GM18507 (cell line): ENCODE measurements around the gene TESK2.

Experiments used
- DNase-seq: peaks from one replicate; pipeline ENCODE4 v3.0.0; 2011; ENCODE audit warnings: low read depth; ENCODE audit not compliant: insufficient read length; ENCODE audit errors: extremely low spot score
- FAIRE-seq: peaks from 2 replicates; lab custom pipeline; 2011; peaks lifted over from hg19 to GRCh38; lab: Jason Lieb, UNC

Gene TESK2

DNA sequence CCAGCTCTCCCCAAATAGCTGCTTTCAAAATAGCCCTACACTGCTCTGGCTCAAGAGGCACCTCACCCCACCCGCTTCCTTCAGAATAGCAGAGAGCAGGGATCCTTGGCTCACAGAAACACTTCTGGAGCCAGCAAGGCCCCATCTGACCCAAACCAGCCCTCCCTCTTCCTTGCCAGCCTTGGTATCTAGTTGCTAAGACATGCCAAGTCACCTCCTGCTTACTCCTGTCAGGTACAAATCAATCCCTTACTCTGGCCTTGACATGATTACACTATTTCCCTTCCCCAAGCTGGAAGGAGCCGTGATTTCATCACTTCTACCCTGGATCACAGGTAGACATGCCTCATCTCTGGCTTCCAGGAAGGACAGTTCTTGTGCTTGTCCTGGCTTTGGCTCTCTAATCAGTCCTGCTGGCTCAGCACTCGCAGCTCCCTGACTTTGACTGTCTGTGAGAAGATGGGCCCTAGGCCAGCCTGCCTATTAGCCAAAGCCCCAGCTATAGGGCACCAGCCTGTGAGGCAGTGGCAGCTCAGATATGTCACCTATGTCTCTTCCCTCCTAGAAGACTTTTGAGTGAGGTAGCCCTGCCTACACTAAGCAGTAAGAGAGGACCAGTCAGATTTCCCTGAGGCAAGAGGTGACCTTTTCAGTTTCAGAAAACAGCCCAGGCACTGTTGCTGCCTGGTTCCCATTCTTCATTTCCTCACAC is 141.8 kb downstream of the TESK2 start:
- no peak for FAIRE-seq

DNA sequence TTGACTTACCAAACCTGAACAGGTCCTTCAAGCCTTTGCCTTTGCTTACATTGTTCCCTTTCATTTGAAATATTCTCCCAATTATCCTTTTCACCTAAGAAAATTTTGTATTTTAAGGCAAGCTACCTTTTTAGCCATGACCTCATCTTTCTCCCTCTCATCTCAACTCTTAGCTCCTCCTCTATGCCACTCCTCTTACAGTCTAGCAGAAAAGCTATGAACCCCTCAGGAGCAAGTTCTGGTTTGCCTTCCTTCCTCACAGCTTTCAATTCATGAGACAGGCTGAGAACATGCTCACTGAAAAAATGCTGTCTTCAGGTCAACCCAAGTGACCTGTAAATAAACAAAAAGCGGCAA is 142.4 kb downstream of the TESK2 start:
- no peak for FAIRE-seq
- DNase-seq = no peak

More for the DNA sequence above, 141.8 kb downstream of the TESK2 start:
- DNase-seq = no peak

DNA sequence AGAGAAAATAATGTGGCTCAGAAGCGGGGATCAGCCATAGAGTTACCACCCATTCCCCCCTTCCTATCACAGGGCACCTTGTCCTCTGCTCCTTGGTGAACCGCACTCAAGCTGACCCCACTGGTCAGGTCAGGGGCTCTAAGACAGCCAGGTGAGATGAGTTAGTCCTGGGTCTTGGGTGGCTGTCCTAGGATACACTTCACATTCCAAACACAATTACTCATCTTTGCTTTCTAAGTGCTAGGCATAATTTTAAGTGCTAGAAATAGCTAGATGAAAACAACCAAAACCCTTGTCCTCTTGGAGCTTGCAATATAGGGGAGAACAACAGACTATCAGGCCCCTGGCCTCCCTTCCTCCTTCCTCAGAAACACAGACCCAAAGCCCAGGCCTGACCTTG is 142.9 kb downstream of the TESK2 start:
- no peak for FAIRE-seq
- no peak for DNase-seq

DNA sequence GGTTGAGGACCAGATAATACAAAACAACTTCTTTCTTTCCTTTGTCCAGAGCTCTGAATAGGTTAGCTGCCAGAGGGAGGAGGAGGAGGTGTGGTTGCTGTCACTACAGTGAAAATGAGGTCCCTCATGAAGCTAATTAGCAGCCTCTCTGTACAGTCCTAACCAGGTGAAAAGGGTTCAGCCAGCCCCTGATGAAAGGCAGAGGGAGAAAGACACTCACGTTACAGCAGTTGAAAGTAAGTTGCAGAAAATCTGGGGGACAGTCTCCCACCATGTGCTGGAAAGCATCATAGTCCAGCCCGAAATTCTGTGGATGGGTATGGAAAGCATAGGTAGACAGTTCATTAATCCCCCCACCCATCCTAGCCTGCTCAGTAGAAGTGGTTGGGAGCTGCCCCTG is 144.5 kb downstream of the TESK2 start:
- DNase-seq (no peak), FAIRE-seq (no peak)

DNA sequence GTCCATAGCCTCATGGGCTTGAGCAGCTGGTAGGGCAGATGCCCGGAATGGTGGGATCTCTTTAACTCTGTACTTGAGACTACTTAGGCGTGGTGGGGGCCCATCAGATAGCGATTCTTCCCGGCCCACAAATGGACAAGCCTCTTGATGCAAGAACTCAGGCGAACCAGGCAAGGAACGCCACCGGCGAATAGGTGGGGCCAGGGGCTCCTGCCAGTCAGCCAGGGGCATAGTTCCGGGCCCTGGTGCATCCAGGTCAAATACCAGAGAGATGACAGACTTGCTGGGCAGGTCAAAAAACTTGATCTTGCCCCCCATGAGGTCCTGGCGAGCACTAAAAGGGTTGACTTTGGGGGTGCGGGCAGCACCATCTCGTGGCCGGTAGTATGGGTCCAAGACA is 145.9 kb downstream of the TESK2 start:
- FAIRE-seq (no peak), DNase-seq (no peak)

GRCh38 chr1:45344499-45344898 is 146.5 kb downstream of the TESK2 start:
- FAIRE-seq = no peak
- no peak for DNase-seq

GRCh38 chr1:45340816-45341466 is 150.0 kb downstream of the TESK2 start:
- peak; percentile 9 for FAIRE-seq
- DNase-seq = no peak

DNA sequence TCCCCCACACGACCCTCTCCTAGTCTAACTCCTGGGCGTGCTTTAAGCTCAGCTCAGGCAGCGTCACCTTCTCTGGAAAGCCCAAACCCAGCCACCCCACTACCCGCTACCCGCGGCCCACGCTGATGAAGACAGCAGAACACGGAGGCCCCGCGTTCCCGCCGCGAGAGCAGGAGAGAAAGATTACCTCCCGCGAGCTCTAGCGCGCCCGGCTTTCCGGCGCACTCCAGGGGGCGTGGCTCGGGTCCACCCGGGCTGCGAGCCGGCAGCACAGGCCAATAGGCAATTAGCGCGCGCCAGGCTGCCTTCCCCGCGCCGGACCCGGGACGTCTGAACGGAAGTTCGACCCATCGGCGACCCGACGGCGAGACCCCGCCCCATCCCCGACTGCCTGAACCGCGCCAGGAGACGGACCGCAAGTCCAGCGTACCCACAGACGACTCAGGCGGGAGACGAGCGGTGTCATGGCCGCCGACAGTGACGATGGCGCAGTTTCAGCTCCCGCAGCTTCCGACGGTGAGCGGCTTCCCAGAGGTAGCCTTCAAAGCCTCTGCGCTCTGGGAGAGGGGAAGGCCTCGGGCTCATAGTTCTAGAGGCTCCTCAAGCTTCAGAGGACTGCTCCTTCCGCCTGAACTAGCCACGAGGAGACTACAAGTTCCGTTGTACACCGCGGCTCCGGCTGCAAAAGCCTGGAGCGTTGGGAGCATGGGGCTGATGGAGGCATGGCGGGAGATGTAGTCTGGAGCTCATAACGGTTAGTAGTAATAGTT is 151.0 kb downstream of the TESK2 start, which contains the start of the genes MUTYH and TOE1:
Gene MUTYH, minus strand, starts transcription at position 652 of the 770 bp plus-strand sequence. CDS start 5,935 bp downstream, outside the sequence.
Gene TOE1, plus strand, starts transcription at position 382 of the 770 bp plus-strand sequence. Its CDS starts 83 bp downstream, at position 465.
- FAIRE-seq (peak; percentile 95), DNase-seq (peak; percentile 87)

DNA sequence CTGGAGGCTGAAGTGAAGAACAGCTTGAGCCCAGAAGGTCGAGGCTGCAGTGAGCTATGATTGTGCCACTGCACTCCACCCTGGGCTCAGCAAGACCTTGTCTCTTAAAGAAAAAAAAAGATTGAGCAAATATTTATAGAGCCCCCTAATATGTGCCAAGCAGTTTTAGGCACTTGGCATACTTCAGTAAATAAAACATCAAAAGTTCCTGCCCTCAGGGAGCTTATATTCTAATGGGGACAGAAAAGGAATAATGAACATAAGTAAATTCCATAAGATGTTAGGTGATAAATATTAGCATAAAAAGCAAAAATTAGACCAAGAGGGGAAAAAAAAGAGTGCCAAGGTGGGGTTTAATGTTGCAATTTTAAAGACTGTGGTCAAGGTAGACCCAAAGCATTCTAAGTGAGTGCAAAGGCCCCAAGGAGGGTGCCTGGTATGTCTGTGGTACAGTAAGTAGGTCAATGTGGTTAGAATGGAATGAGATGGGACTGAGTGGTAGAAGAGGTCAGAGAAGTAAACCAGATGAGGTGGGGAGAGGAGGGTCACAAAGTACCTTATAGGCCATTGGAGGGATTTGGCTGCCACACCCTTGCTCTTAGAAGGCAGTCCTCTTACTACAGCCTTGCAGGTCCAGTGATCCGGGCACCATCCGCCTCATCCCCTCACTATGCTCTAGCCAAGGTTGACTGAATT is 153.2 kb downstream of the TESK2 start:
- no peak for DNase-seq
- no peak for FAIRE-seq

- DNase-seq (no peak), FAIRE-seq (no peak)
Observed at GRCh38 chr1:45335855-45336324, 155.1 kb downstream of the TESK2 start.

- DNase-seq = no peak
- no peak for FAIRE-seq
Observed at GRCh38 chr1:45334308-45335245, 156.4 kb downstream of the TESK2 start.

DNA sequence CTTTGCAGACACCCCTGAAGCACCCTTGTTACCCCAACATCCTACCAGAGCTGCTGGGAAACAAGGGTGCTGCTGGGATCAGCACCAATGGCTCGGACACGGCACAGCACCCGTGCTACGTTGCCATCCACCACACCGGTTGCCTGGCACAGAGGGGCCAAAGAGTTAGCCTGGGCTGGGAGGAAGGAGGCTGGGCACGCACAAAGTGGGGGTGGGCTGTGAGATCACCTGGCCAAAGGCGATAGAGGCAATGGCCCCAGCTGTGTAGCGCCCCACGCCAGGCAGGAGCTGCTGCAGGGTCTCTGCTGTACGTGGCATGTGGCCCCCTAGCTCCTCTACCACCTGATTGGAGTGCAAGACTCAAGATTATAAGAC is 158.6 kb downstream of the TESK2 start:
- DNase-seq (no peak), FAIRE-seq (no peak)

- no peak for DNase-seq
- FAIRE-seq = no peak
Observed at GRCh38 chr1:45331436-45332345, 159.3 kb downstream of the TESK2 start.

DNA sequence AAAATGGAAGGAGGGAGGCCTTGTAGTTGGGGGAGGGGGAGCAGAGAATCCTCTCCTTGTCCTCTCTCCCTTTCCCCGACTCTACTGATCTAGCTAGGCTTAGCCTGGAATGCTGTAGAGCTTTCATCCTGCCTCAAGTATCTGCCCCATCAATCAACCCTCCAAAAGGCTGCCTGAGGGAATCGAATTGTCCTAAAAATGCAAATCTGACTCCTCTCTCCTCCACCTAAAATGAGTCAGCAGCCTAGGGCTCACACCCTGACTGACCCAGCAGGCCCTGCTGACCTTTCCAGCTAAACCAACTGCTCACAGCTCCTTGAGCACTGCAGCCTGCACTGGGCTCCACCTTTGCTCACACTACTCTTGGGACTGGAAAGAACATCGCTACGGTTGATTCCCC is 161.5 kb downstream of the TESK2 start:
- FAIRE-seq = no peak
- no peak for DNase-seq

- DNase-seq = no peak
- FAIRE-seq = no peak
Observed at GRCh38 chr1:45328680-45329079, 162.3 kb downstream of the TESK2 start.

- DNase-seq (no peak), FAIRE-seq (peak; percentile 36)
Observed at GRCh38 chr1:45327644-45328515, 163.1 kb downstream of the TESK2 start.
